Heart left ventricle (tissue), 13 donors: ENCODE results near the gene DTX2.
"Not testable (repeated sequence)": the region's sequence is repeated elsewhere in the genome, so short reads cannot be mapped to it uniquely, and the experiment has no call there.

ENCODE experiments used
- CTCF ChIP-seq, 12 donors: fragments of 200-600 bp; sonication (generic) in 4 of 12; IDR thresholded peaks; one replicate each; pipeline versions ENCODE4 v1.5.0 to v1.8.0; 2018 to 2022; ENCODE audit warnings: antibody characterized with exemption in 12 of 12, mild to moderate bottlenecking in 5 of 12
- POLR2A ChIP-seq, 2 donors: fragments of 450-650 bp; IDR thresholded peaks; one replicate each; pipeline ENCODE4 v1.6.1; 2017; ENCODE audit warnings: antibody characterized with exemption in 2 of 2, mild to moderate bottlenecking in 2 of 2, moderate library complexity in 2 of 2
- donor health status: ischemic (EF 13 %, LVEDD 7.1; RV severe dilation, severe dysfunction).
- donor health status: DM: no; HTN: yes; CAD: no.
- donor health status: DM: no; HTN: no; CAD: no.
- donor health status: ischemic (EF 25% LVEDD 6.9; RV normal size, moderate dysfunction).
- donor health status: ischemic (EF 25% LVEDD 5.7; RV mildly dilated, moderate dysfunction).
- donor health status: ischemic (EF 35%, LVEDD 5.7; RV mildly dilated, moderate dysfunction).
- donor health status: nonischemic (EF 11% LVEDD 7.7; RV severe dilation, severe dysfunction).
- donor health status: DM: yes; HTN: yes; CAD: no.
- donor health status: PGD.
- donor health status: ischemic (EF 29% LVEDD 5.4; RV normal size, mild dysfunction).
- donor health status: nonischemic (EF 23%, LVEDD 6.1; RV moderate dilation, normal function).

- TF ChIP-seq CTCF (IDR thresholded peaks at IDR 0.05) = peak; percentile 33 to 67 (median 56)
- TF ChIP-seq POLR2A (IDR thresholded peaks at IDR 0.05) = not testable (repeated sequence)
These were observed 23.6 kb upstream of the DTX2 start for GRCh38 chr7:76437873-76438272.
